H9 (cell line): ENCODE data around the gene TMEM217. TPM values are rescaled to one million over a fixed set of nuclear protein-coding genes. Genes with fewer than 3 reads are reported as not detected.

Experiments
- DNase-seq: peaks from one replicate; pipeline ENCODE4 v3.0.0-alpha.2; 2017
- H2AFZ ChIP-seq: one replicate; pipeline ENCODE4 v1.6.1; 2013; ENCODE audit warnings: mild to moderate bottlenecking, low read length, control low read depth, moderate library complexity
- H2AK5ac ChIP-seq: 2 replicates; pipeline ENCODE4 v1.6.1; 2013; ENCODE audit warnings: low read length, control low read depth, mixed read lengths; ENCODE audit not compliant: insufficient read length
- H2BK120ac ChIP-seq: one replicate; pipeline ENCODE4 v1.6.1; 2013; ENCODE audit warnings: low read depth, mild to moderate bottlenecking, low read length, control low read depth, inconsistent platforms; ENCODE audit not compliant: poor library complexity, severe bottlenecking
- H2BK12ac ChIP-seq: 2 replicates; pipeline ENCODE4 v1.6.1; 2013; ENCODE audit warnings: low read length, control low read depth, mixed read lengths, low read depth; ENCODE audit not compliant: insufficient read length
- H2BK15ac ChIP-seq: 2 replicates; pipeline ENCODE4 v1.6.1; 2013; ENCODE audit warnings: low read depth, low read length, control low read depth
- H2BK20ac ChIP-seq: one replicate; pipeline ENCODE4 v1.6.1; 2013; ENCODE audit warnings: low read depth, mild to moderate bottlenecking, low read length, control low read depth, inconsistent platforms; ENCODE audit not compliant: poor library complexity, severe bottlenecking
- H2BK5ac ChIP-seq: 2 replicates; pipeline ENCODE4 v1.6.1; 2013; ENCODE audit warnings: low read length, control low read depth, mixed read lengths; ENCODE audit not compliant: insufficient read length
- H3K14ac ChIP-seq: 2 replicates; pipeline ENCODE4 v1.6.1; 2013; ENCODE audit warnings: low read length, control low read depth; ENCODE audit not compliant: insufficient read depth
- H3K18ac ChIP-seq: 2 replicates; pipeline ENCODE4 v1.6.1; 2013; ENCODE audit warnings: low read depth, mild to moderate bottlenecking, mixed read lengths, low read length, control low read depth; ENCODE audit not compliant: insufficient read length
- H3K23ac ChIP-seq: 2 replicates; pipeline ENCODE4 v1.6.1; 2013; ENCODE audit warnings: low read length, control low read depth, mixed read lengths, low read depth; ENCODE audit not compliant: insufficient read length
- H3K23me2 ChIP-seq: 2 replicates; pipeline ENCODE4 v1.6.1; 2013; ENCODE audit warnings: low read depth, mild to moderate bottlenecking, mixed read lengths, low read length, control low read depth; ENCODE audit not compliant: insufficient read length, poor library complexity, severe bottlenecking
- H3K27ac ChIP-seq: 2 replicates; pipeline ENCODE4 v1.5.1; 2013; ENCODE audit warnings: low read length, control low read depth, mixed read lengths, low read depth; ENCODE audit not compliant: insufficient read length
- H3K27me3 ChIP-seq: 2 replicates; pipeline ENCODE4 v1.6.1; 2013; ENCODE audit warnings: low read length, control low read depth, inconsistent platforms; ENCODE audit not compliant: insufficient read depth
- H3K4ac ChIP-seq: 2 replicates; pipeline ENCODE4 v1.6.1; 2013; ENCODE audit warnings: low read depth, mild to moderate bottlenecking, control low read depth, inconsistent platforms, low read length, moderate library complexity
- H3K4me1 ChIP-seq: 2 replicates; pipeline ENCODE4 v1.6.1; 2013; ENCODE audit warnings: low read length, control low read depth, inconsistent platforms; ENCODE audit not compliant: insufficient read depth
- H3K4me2 ChIP-seq: 2 replicates; pipeline ENCODE4 v1.6.1; 2013; ENCODE audit warnings: low read length, control low read depth, mixed read lengths; ENCODE audit not compliant: insufficient read length, insufficient read depth
- H3K56ac ChIP-seq: 2 replicates; pipeline ENCODE4 v1.6.1; 2013; ENCODE audit warnings: low read depth, mild to moderate bottlenecking, mixed read lengths, low read length, control low read depth; ENCODE audit not compliant: insufficient read length
- H3K79me1 ChIP-seq: 2 replicates; pipeline ENCODE4 v1.6.1; 2013; ENCODE audit warnings: low read depth, mild to moderate bottlenecking, moderate library complexity, low read length, control low read depth, inconsistent platforms; ENCODE audit not compliant: insufficient read depth, poor library complexity, severe bottlenecking
- H3K79me2 ChIP-seq: 2 replicates; pipeline ENCODE4 v1.6.1; 2013; ENCODE audit warnings: low read length, control low read depth, inconsistent platforms; ENCODE audit not compliant: insufficient read depth
- H3K9ac ChIP-seq: 2 replicates; pipeline ENCODE4 v1.6.1; 2013; ENCODE audit warnings: low read length, control low read depth, mixed read lengths; ENCODE audit not compliant: insufficient read length; ENCODE audit errors: extremely low read depth
- H3K9me3 ChIP-seq: one replicate; pipeline ENCODE4 v1.6.1; 2013; ENCODE audit warnings: low read depth, low read length, inconsistent platforms; ENCODE audit not compliant: control insufficient read depth
- H3T11ph ChIP-seq: one replicate; pipeline ENCODE4 v1.6.1; 2013; ENCODE audit warnings: mild to moderate bottlenecking, low read length, control low read depth, inconsistent platforms
- H4K20me1 ChIP-seq: one replicate; pipeline ENCODE4 v1.6.1; 2013; ENCODE audit not compliant: control insufficient read depth, insufficient read length, insufficient read depth
- H4K5ac ChIP-seq: 2 replicates; pipeline ENCODE4 v1.6.1; 2013; ENCODE audit warnings: low read depth, mild to moderate bottlenecking, mixed read lengths, low read length, control low read depth; ENCODE audit not compliant: insufficient read length
- H4K8ac ChIP-seq: replicated peaks from 2 replicates; pipeline ENCODE4 v1.6.1; 2013; ENCODE audit warnings: low read length, control low read depth, mixed read lengths, low read depth; ENCODE audit not compliant: insufficient read length
- H4K91ac ChIP-seq: 2 replicates; pipeline ENCODE4 v1.6.1; 2013; ENCODE audit warnings: low read depth, mild to moderate bottlenecking, moderate library complexity, mixed read lengths, low read length, control low read depth; ENCODE audit not compliant: insufficient read length
- H3K27ac Mint-ChIP-seq, 3 experiments: 2 replicates in 2 of 3; 3 replicates in 1 of 3; pipeline ENCODE4 v1.8.0; 2020 to 2021; ENCODE audit warnings: mixed read lengths in 3 of 3, mild to moderate bottlenecking in 1 of 3, moderate library complexity in 1 of 3
- H3K27me3 Mint-ChIP-seq: 2 replicates; pipeline ENCODE4 v1.8.0; 2021; ENCODE audit warnings: low read depth, mild to moderate bottlenecking, moderate library complexity, mixed read lengths
- H3K36me3 Mint-ChIP-seq, 3 experiments: 2 replicates in 2 of 3; 3 replicates in 1 of 3; pipeline ENCODE4 v1.8.0; 2020 to 2021; ENCODE audit warnings: low read depth in 3 of 3, mixed read lengths in 3 of 3; ENCODE audit not compliant: insufficient read depth in 1 of 3
- H3K4me1 Mint-ChIP-seq, 2 experiments: 2 replicates each; pipeline ENCODE4 v1.8.0; 2020; ENCODE audit warnings: mixed read lengths in 2 of 2
- H3K4me3 Mint-ChIP-seq, 2 experiments: 2 replicates in 1 of 2; 3 replicates in 1 of 2; pipeline ENCODE4 v1.8.0; 2020 to 2021; ENCODE audit warnings: mild to moderate bottlenecking in 2 of 2, mixed read lengths in 2 of 2, moderate library complexity in 1 of 2
- H3K9me3 Mint-ChIP-seq, 2 experiments: 2 replicates in 1 of 2; 3 replicates in 1 of 2; pipeline ENCODE4 v1.8.0; 2020; ENCODE audit warnings: mild to moderate bottlenecking in 2 of 2, mixed read lengths in 2 of 2, moderate library complexity in 1 of 2
- WGBS: extraction: QIAGEN DNeasy Blood & Tissue Kit; methylation state at CpG from one replicate; pipeline ENCODE4 v1.1.7; 2013; ENCODE audit warnings: missing lambda C conversion rate, low lambda C conversion rate, mixed read lengths; ENCODE audit not compliant: insufficient read length; ENCODE audit errors: extremely low coverage; 5-methylcytosine and 5-hydroxymethylcytosine counted together
- total RNA-seq: library from RNA; stranded (reverse); gene quantifications from 2 replicates; pipeline ENCODE4 v1.2.1, GENCODE V29; 2021
- TF ChIP-seq, protein P1 (sequence below): fragments of 200-600 bp; sonication (generic); conservative IDR thresholded peaks from 3 replicates; pipeline ENCODE4 v1.8.0; 2021; ENCODE audit warnings: antibody characterized with exemption, mild to moderate bottlenecking

Gene TMEM217
- total RNA-seq, 1 experiment from 2014 or later: 1.1 TPM

GRCh38 chr6:37277001-37277409 is 19.1 kb upstream of the TMEM217 start:
- Histone ChIP-seq H2AK5ac (no peak overlapping the region), H2BK120ac (no peak overlapping the region), H4K8ac (no peak overlapping the region), H3T11ph (no peak overlapping the region), H3K79me2 (no peaks in the 10 kb centered on the region), H2AFZ (no peak overlapping the region), H3K23ac (no peak overlapping the region), H4K20me1 (peaks cover 2% of the 10 kb centered on the region), H3K18ac (no peak overlapping the region), H4K91ac (no peak overlapping the region), H3K4me1 (no peaks in the 10 kb centered on the region), H2BK5ac (no peak overlapping the region), H3K14ac (no peak overlapping the region), H3K27ac (no peak overlapping the region), H3K27me3 (no peaks in the 10 kb centered on the region), H3K23me2 (no peaks in the 10 kb centered on the region), H3K4ac (no peak overlapping the region), H3K9me3 (no peaks in the 10 kb centered on the region), H3K4me2 (no peak overlapping the region), H2BK12ac (no peak overlapping the region), H4K5ac (no peak overlapping the region), H2BK15ac (no peak overlapping the region), H3K9ac (no peak overlapping the region), H3K79me1 (no peaks in the 10 kb centered on the region), H3K56ac (no peak overlapping the region), H2BK20ac (no peak overlapping the region)
- WGBS: no CpG with 5 or more reads among the region's 6 CpGs
- TF ChIP-seq, protein P1, sequence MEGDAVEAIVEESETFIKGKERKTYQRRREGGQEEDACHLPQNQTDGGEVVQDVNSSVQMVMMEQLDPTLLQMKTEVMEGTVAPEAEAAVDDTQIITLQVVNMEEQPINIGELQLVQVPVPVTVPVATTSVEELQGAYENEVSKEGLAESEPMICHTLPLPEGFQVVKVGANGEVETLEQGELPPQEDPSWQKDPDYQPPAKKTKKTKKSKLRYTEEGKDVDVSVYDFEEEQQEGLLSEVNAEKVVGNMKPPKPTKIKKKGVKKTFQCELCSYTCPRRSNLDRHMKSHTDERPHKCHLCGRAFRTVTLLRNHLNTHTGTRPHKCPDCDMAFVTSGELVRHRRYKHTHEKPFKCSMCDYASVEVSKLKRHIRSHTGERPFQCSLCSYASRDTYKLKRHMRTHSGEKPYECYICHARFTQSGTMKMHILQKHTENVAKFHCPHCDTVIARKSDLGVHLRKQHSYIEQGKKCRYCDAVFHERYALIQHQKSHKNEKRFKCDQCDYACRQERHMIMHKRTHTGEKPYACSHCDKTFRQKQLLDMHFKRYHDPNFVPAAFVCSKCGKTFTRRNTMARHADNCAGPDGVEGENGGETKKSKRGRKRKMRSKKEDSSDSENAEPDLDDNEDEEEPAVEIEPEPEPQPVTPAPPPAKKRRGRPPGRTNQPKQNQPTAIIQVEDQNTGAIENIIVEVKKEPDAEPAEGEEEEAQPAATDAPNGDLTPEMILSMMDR: no peak
- Mint-ChIP-seq H3K27me3 (no peaks in the 10 kb centered on the region), H3K4me1 (peaks cover 4 to 5% of the 10 kb centered on the region in 2 experiments; a peak in 2 of 4 replicates), H3K36me3 (peaks cover 0 to 15% (median 14%) of the 10 kb centered on the region in 3 experiments; a peak in 5 of 7 replicates), H3K27ac (peak overlapping the region in 1 of 3 experiments; percentile 71; a peak in 3 of 7 replicates), H3K4me3 (no peak overlapping the region), H3K9me3 (no peaks in the 10 kb centered on the region)
- no peak for DNase-seq
